Peyer's patch (tissue), 4 donors: ENCODE data around the gene TUSC2. TPM values are rescaled to one million over a fixed set of nuclear protein-coding genes. Genes with fewer than 3 reads are reported as not detected.

Experiments
- DNase-seq, 3 donors: peaks; one replicate each; pipeline ENCODE4 v3.0.0-alpha.2; 2017 to 2019
- H3K27ac ChIP-seq, 4 donors: fragments of 200-600 bp; sonication (generic); one replicate each; pipeline ENCODE4 v1.5.1; 2016 to 2019
- H3K27me3 ChIP-seq, 2 donors: fragments of 200-600 bp; sonication (generic); one replicate each; pipeline ENCODE4 v1.5.1; 2019
- H3K36me3 ChIP-seq, 3 donors: fragments of 200-600 bp; sonication (generic); one replicate each; pipeline ENCODE4 v1.5.1; 2016 to 2019
- H3K4me1 ChIP-seq, 4 donors: fragments of 200-600 bp; sonication (generic); one replicate each; pipeline ENCODE4 v1.5.1; 2016 to 2019
- H3K4me3 ChIP-seq, 4 donors: fragments of 200-600 bp; sonication (generic); 1 replicate in 3 of 4; 2 replicates in 1 of 4; pipeline ENCODE4 v1.5.1; 2016 to 2019; ENCODE audit warnings: mild to moderate bottlenecking in 1 of 4
- H3K9me3 ChIP-seq, 4 donors: fragments of 200-600 bp; sonication (generic); one replicate each; pipeline ENCODE4 v1.5.1; 2016 to 2019; ENCODE audit warnings: mild to moderate bottlenecking in 1 of 4
- CTCF ChIP-seq, 6 experiments: fragments of 450-650 bp in 4 of 6; fragments of 200-600 bp in 2 of 6; sonication (generic) in 1 of 6; IDR thresholded peaks; one replicate each; pipeline ENCODE4 v1.5.1; 2017 to 2019; ENCODE audit warnings: antibody characterized with exemption in 6 of 6, mild to moderate bottlenecking in 3 of 6, moderate library complexity in 1 of 6
- POLR2A ChIP-seq, 2 donors: fragments of 450-650 bp; IDR thresholded peaks; one replicate each; pipeline ENCODE4 v1.5.1; 2017; ENCODE audit warnings: antibody characterized with exemption in 2 of 2, mild to moderate bottlenecking in 2 of 2, moderate library complexity in 2 of 2
- total RNA-seq, 4 donors: library from RNA; depleted of rRNA; stranded (reverse); fragments of >200 nt; gene quantifications; one replicate each; pipeline ENCODE4 v1.1.0, GENCODE V29; 2016

Gene TUSC2
- total RNA-seq, 4 donors from 2014 or later, result 5.8 to 19.8 (median 17.5) TPM

- H3K4me3 ChIP-seq, result no peak overlapping the region
- no peak overlapping the region for H3K27ac ChIP-seq
- peaks cover 5 to 29% (median 18%) of the 10 kb centered on the region in 4 donors for H3K4me1 ChIP-seq
- TF ChIP-seq POLR2A (IDR thresholded peaks at IDR 0.05) (no peak), CTCF (IDR thresholded peaks at IDR 0.05) (no peak)
- no peaks in the 10 kb centered on the region for H3K27me3 ChIP-seq
- peaks cover 0 to 15% (median 0%) of the 10 kb centered on the region in 3 donors for H3K36me3 ChIP-seq
- no peak for DNase-seq
- no peaks in the 10 kb centered on the region for H3K9me3 ChIP-seq
Measured at GRCh38 chr3:50276762-50277101, 51.3 kb downstream of the TUSC2 start.

- TF ChIP-seq CTCF (IDR thresholded peaks at IDR 0.05) (no peak), POLR2A (IDR thresholded peaks at IDR 0.05) (no peak)
- Histone ChIP-seq H3K27ac (no peak overlapping the region), H3K9me3 (no peaks in the 10 kb centered on the region), H3K4me1 (peaks cover 5 to 32% (median 18%) of the 10 kb centered on the region in 4 donors), H3K27me3 (no peaks in the 10 kb centered on the region), H3K4me3 (no peak overlapping the region), H3K36me3 (peaks cover 0 to 15% (median 0%) of the 10 kb centered on the region in 3 donors)
- no peak for DNase-seq
Measured at GRCh38 chr3:50275996-50276761, 51.8 kb downstream of the TUSC2 start.

GRCh38 chr3:50275141-50275995 is 52.7 kb downstream of the TUSC2 start:
- TF ChIP-seq POLR2A (IDR thresholded peaks at IDR 0.05), result no peak
- no peak for TF ChIP-seq CTCF (IDR thresholded peaks at IDR 0.05)
- no peak for DNase-seq
- no peak overlapping the region for H3K27ac ChIP-seq

More at GRCh38 chr3:50275141-50275995, 52.7 kb downstream of the TUSC2 start:
- no peaks in the 10 kb centered on the region for H3K9me3 ChIP-seq
- H3K4me1 ChIP-seq, result peaks cover 5 to 32% (median 18%) of the 10 kb centered on the region in 4 donors
- peaks cover 0 to 15% (median 0%) of the 10 kb centered on the region in 3 donors for H3K36me3 ChIP-seq
- no peak overlapping the region for H3K4me3 ChIP-seq
- H3K27me3 ChIP-seq, result no peaks in the 10 kb centered on the region

Other genes with a start within 250 kb of the TUSC2 start
- gene RBM5, start 239.3 kb downstream of the TUSC2 start, total RNA-seq, result 100 to 1,000 TPM; 212 to 498 (median 416) TPM
- 10 to 100 TPM; 21.2 to 41.0 (median 23.2) TPM for gene SEMA3F, start 172.9 kb downstream of the TUSC2 start, total RNA-seq
- not detected for gene GNAT1, start 136.6 kb downstream of the TUSC2 start, total RNA-seq
- 1 to 10 TPM in 1 of 4 donors, not detected in 3; 1.3 TPM for gene SLC38A3, start 123.0 kb downstream of the TUSC2 start, total RNA-seq
- gene GNAI2, start 92.0 kb downstream of the TUSC2 start, total RNA-seq, result 100 to 1,000 TPM in 2 of 4 donors, 10 to 100 TPM in 2; 71.8 to 178 (median 98.4) TPM
- gene SEMA3B, start 59.1 kb downstream of the TUSC2 start, total RNA-seq, result 100 to 1,000 TPM in 3 of 4 donors, 10 to 100 TPM in 1; 56.1 to 367 (median 267) TPM
- not detected for gene LSMEM2, start 49.1 kb downstream of the TUSC2 start, total RNA-seq
- gene IFRD2, start 35.8 kb downstream of the TUSC2 start, total RNA-seq, result 100 to 1,000 TPM in 3 of 4 donors, 10 to 100 TPM in 1; 75.5 to 205 (median 140) TPM
- gene HYAL3, start 28.8 kb downstream of the TUSC2 start, total RNA-seq, result 1 to 10 TPM; 3.0 to 6.6 (median 4.2) TPM
- gene NAA80, start 28.8 kb downstream of the TUSC2 start, total RNA-seq, result 10 to 100 TPM in 3 of 4 donors, 1 to 10 TPM in 1; 3.2 to 14.0 (median 12.4) TPM
- 1 to 10 TPM; 1.2 to 5.1 (median 4.6) TPM for gene HYAL1, start 24.6 kb downstream of the TUSC2 start, total RNA-seq
- gene HYAL2, start 5.5 kb downstream of the TUSC2 start, total RNA-seq, result 10 to 100 TPM; 18.2 to 63.1 (median 39.9) TPM
- 10 to 100 TPM; 27.6 to 80.0 (median 29.4) TPM for gene RASSF1, start 12.6 kb upstream of the TUSC2 start, total RNA-seq
- gene ZMYND10, start 17.5 kb upstream of the TUSC2 start, total RNA-seq, result under 1 TPM in 2 of 4 donors, not detected in 2; 0.27 to 0.38 TPM
- 10 to 100 TPM; 19.1 to 45.4 (median 28.3) TPM for gene NPRL2, start 22.6 kb upstream of the TUSC2 start, total RNA-seq
- gene CYB561D2, start 22.6 kb upstream of the TUSC2 start, total RNA-seq, result 10 to 100 TPM; 22.3 to 69.5 (median 38.6) TPM
- 10 to 100 TPM; 14.0 to 75.5 (median 66.2) TPM for gene TMEM115, start 31.3 kb upstream of the TUSC2 start, total RNA-seq
- gene CACNA2D2, start 175.4 kb upstream of the TUSC2 start, total RNA-seq, result 1 to 10 TPM in 3 of 4 donors, under 1 TPM in 1; 0.88 to 5.8 (median 1.2) TPM
- 10 to 100 TPM in 1 of 4 donors, 1 to 10 TPM in 2, not detected in 1; 1.1 to 26.4 (median 3.2) TPM for gene C3orf18, start 239.5 kb upstream of the TUSC2 start, total RNA-seq
- 10 to 100 TPM in 3 of 4 donors, 1 to 10 TPM in 1; 8.6 to 15.3 (median 12.5) TPM for gene HEMK1, start 241.3 kb upstream of the TUSC2 start, total RNA-seq